GM21529 (cell line): Measurements from ENCODE around the gene KRT34.
"Not testable (repeated sequence)": the region's sequence is repeated elsewhere in the genome, so short reads cannot be mapped to it uniquely, and the experiment has no call there.

Experiments
- ATAC-seq: cut with Tn5 transposase; IDR thresholded peaks from one replicate; pipeline ENCODE4 v1.9.1; 2021; ENCODE audit not compliant: unreplicated experiment

Gene KRT34

GRCh38 chr17:41404024-41404671, 22.0 kb upstream of the KRT34 start:
- ATAC-seq = no peak

GRCh38 chr17:41403404-41404023, 21.4 kb upstream of the KRT34 start:
- no peak for ATAC-seq

GRCh38 chr17:41402161-41402560, 20.1 kb upstream of the KRT34 start:
- ATAC-seq = no peak

GRCh38 chr17:41396996-41397660, 15.0 kb upstream of the KRT34 start, which contains the start of gene KRT31:
TSS of gene KRT31 (minus strand) at chr17:41397608. CDS start at chr17:41397539, 69 bp downstream.
- ATAC-seq = no peak

- ATAC-seq = no peak
These were observed 14.2 kb upstream of the KRT34 start for GRCh38 chr17:41396340-41396739.

- no peak for ATAC-seq
These were observed 13.5 kb upstream of the KRT34 start for GRCh38 chr17:41395611-41396010.

GRCh38 chr17:41395044-41395443, 12.9 kb upstream of the KRT34 start:
- ATAC-seq = not testable (repeated sequence)

GRCh38 chr17:41394254-41394996, 12.3 kb upstream of the KRT34 start:
- no peak for ATAC-seq

GRCh38 chr17:41393826-41394225, 11.7 kb upstream of the KRT34 start:
- ATAC-seq = no peak

GRCh38 chr17:41393294-41393693, 11.2 kb upstream of the KRT34 start:
- no peak for ATAC-seq

GRCh38 chr17:41392278-41392677, 10.2 kb upstream of the KRT34 start:
- ATAC-seq = no peak

GRCh38 chr17:41391535-41391934, 9.4 kb upstream of the KRT34 start:
- ATAC-seq = no peak

GRCh38 chr17:41390411-41390938, 8.4 kb upstream of the KRT34 start:
- no peak for ATAC-seq

GRCh38 chr17:41387670-41388069, 5.6 kb upstream of the KRT34 start:
- no peak for ATAC-seq

GRCh38 chr17:41386227-41386626, 4.1 kb upstream of the KRT34 start:
- no peak for ATAC-seq

- ATAC-seq = no peak
These were observed 1.6 kb upstream of the KRT34 start for GRCh38 chr17:41383690-41384089.

GRCh38 chr17:41382394-41382793, 288 bp upstream of the KRT34 start:
- ATAC-seq = no peak

- ATAC-seq = not testable (repeated sequence)
These were observed 2.0 kb downstream of the KRT34 start for GRCh38 chr17:41380091-41380490.

GRCh38 chr17:41377546-41377945, 4.6 kb downstream of the KRT34 start:
- no peak for ATAC-seq

- ATAC-seq = no peak
These were observed 12.4 kb downstream of the KRT34 start, which contains the start of gene KRT33B for GRCh38 chr17:41369713-41370112. TSS of gene KRT33B (minus strand) at chr17:41369813. CDS start at chr17:41369750, 63 bp downstream.

- no peak for ATAC-seq
These were observed 13.1 kb downstream of the KRT34 start for GRCh38 chr17:41369023-41369422.
